Measurements from ENCODE around the gene PDZD2.

DNA sequence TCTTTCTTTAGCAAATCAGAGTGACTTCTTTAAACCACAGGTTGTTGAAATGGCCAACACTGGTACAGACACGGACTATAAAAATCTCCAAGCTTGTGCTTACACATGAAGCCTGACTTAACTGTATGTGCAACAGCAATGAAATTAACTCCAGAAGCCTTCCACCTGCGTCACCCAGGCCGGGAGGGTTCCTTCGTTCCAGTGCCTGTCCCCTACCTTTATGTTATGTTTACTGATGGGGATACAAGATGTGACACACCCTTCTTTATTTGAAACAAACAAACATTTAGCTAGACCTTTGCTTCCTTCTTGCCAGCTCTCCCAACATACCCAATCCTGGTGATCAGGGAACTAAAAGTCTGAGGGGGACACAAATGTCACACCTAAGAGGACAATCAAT lies 469.2 kb downstream of the PDZD2 start:
- TF ChIP-seq EZH2phosphoT487 (IDR thresholded peaks at IDR 0.05; ENCODE audit: low read length) (no peak), CTCF (IDR thresholded peaks at IDR 0.05; ENCODE audit: low read length) (no peak), EZH2 (optimal IDR thresholded peaks at IDR 0.05; ENCODE audit: low read depth, low read length) (no peak)

All from MM.1S (cell line).